ENCODE results near the gene SETD7.
A peak's percentile ranks its signal among the peaks of the same experiment; 100 is the strongest.

The SETD7 gene

GRCh38 chr4:139568206-139568955 lies 12.4 kb upstream of the SETD7 start:
- no peak for DNase-seq

- DNase-seq: no peak
Measured at GRCh38 chr4:139567159-139567870, 11.3 kb upstream of the SETD7 start.

- DNase-seq: no peak
Measured at GRCh38 chr4:139564502-139564901, 8.5 kb upstream of the SETD7 start.

GRCh38 chr4:139563515-139563914 lies 7.5 kb upstream of the SETD7 start:
- DNase-seq: no peak

GRCh38 chr4:139562839-139563238 lies 6.8 kb upstream of the SETD7 start:
- DNase-seq: no peak

- DNase-seq: no peak
Measured at GRCh38 chr4:139562067-139562684, 6.2 kb upstream of the SETD7 start.

- no peak for DNase-seq
Measured at GRCh38 chr4:139560406-139561104, 4.5 kb upstream of the SETD7 start.

GRCh38 chr4:139559687-139560086 lies 3.7 kb upstream of the SETD7 start:
- no peak for DNase-seq

- DNase-seq: no peak
Measured at GRCh38 chr4:139559089-139559479, 3.1 kb upstream of the SETD7 start.

GRCh38 chr4:139558235-139559088 lies 2.4 kb upstream of the SETD7 start:
- no peak for DNase-seq

GRCh38 chr4:139557556-139558110 lies 1.6 kb upstream of the SETD7 start:
- no peak for DNase-seq

- peak; percentile 10 to 43 (median 28) for DNase-seq
Measured at GRCh38 chr4:139556724-139557555, 921 bp upstream of the SETD7 start.

GRCh38 chr4:139555705-139556070 lies 331 bp downstream of the SETD7 start:
- DNase-seq: peak in 1 of 4 experiments; percentile 13

- DNase-seq: peak; percentile 37 to 73 (median 60)
Measured at GRCh38 chr4:139554893-139555704, 920 bp downstream of the SETD7 start.

GRCh38 chr4:139554642-139554892 lies 1.5 kb downstream of the SETD7 start:
- no peak for DNase-seq

- DNase-seq: no peak
Measured at GRCh38 chr4:139553751-139554641, 2.0 kb downstream of the SETD7 start.

GRCh38 chr4:139552517-139553307 lies 3.3 kb downstream of the SETD7 start:
- DNase-seq: no peak

- no peak for DNase-seq
Measured at GRCh38 chr4:139550724-139551429, 5.1 kb downstream of the SETD7 start.
